Activated CD8-positive, alpha-beta T cell treated with anti-CD3 and anti-CD28 coated beads, Interleukin-2, amount 10 ng/mL, durations not matched to agents 7 days and 5 days (primary cell): ENCODE results near the gene SERPINE1. TPM values are rescaled to one million over a fixed set of nuclear protein-coding genes. Genes with fewer than 3 reads are reported as not detected.
"Not testable (repeated sequence)": the region's sequence is repeated elsewhere in the genome, so short reads cannot be mapped to it uniquely, and the experiment has no call there.

Experiments
- ATAC-seq: fragments of 150-1000 bp; cut with Tn5 transposase; one replicate; pipeline ENCODE4 v1.10.0; 2021; ENCODE audit warnings: moderate library complexity
- CTCF ChIA-PET: fragments of 350-600 bp; sonication (Branson Sonifier 250); formaldehyde crosslinking; loops from one replicate; lab custom pipeline; 2021; ENCODE audit warnings: antibody characterized with exemption; lab: Charles Lee
- POLR2A ChIA-PET: fragments of 350-600 bp; sonication (Branson Sonifier 250); formaldehyde crosslinking; loops from one replicate; lab custom pipeline; 2021; ENCODE audit warnings: antibody characterized with exemption; lab: Charles Lee
- DNase-seq: peaks from one replicate; pipeline ENCODE4 v3.0.0-alpha.2; 2020
- H3K27ac Mint-ChIP-seq: one replicate; pipeline ENCODE4 v1.8.0; 2021; ENCODE audit warnings: mild to moderate bottlenecking, mixed read lengths
- H3K27me3 Mint-ChIP-seq: one replicate; pipeline ENCODE4 v1.8.0; 2021; ENCODE audit warnings: low read depth, mixed read lengths
- H3K36me3 Mint-ChIP-seq: one replicate; pipeline ENCODE4 v1.8.0; 2021; ENCODE audit warnings: low read depth, mixed read lengths
- H3K4me1 Mint-ChIP-seq: one replicate; pipeline ENCODE4 v1.8.0; 2021; ENCODE audit warnings: low read depth, mixed read lengths
- H3K4me3 Mint-ChIP-seq: one replicate; pipeline ENCODE4 v1.8.0; 2021; ENCODE audit warnings: mild to moderate bottlenecking, mixed read lengths
- H3K9me3 Mint-ChIP-seq: one replicate; pipeline ENCODE4 v1.8.0; 2022; ENCODE audit warnings: mixed read lengths; ENCODE audit not compliant: insufficient read depth
- total RNA-seq, 2 experiments: library from RNA; stranded (reverse); gene quantifications; one replicate each; pipeline ENCODE4 v1.2.3, GENCODE V29; 2021

SERPINE1 gene
- total RNA-seq, 2 experiments from 2014 or later: 0.47 to 0.58 TPM

DNA sequence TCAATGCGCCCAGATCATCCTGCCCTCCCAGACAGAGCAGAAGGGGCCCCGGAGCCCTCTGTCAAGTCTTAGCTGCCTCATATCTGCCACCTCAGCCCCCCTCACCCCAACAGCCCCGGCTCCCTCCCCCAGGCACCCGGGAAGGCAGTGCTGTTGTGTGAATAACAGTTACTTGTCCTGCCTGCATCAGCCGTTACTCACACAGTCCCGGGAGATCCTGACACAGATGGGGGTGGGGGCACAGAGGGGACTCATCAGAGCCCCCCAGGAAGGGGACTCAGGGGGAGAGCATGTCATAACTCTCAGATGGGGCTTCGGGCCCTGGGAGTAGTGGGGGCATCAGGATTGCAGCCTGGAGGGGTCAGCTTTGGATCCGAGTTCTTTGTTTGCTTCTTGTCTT, 12.4 kb upstream of the SERPINE1 start:
- no peak overlapping the region for H3K4me3 Mint-ChIP-seq
- no peak for DNase-seq
- peaks cover 1% of the 10 kb centered on the region for H3K27me3 Mint-ChIP-seq
- POLR2A ChIA-PET: no interaction called here
- ATAC-seq: no peak
- CTCF ChIA-PET: interaction anchor here (1.0 kb wide), 1 partner anchor 30 kb away, joined by 3 read pairs; no protein-coding TSS in a partner anchor
- H3K27ac Mint-ChIP-seq: no peak overlapping the region
- no peaks in the 10 kb centered on the region for H3K9me3 Mint-ChIP-seq
- no peaks in the 10 kb centered on the region for H3K4me1 Mint-ChIP-seq
- no peaks in the 10 kb centered on the region for H3K36me3 Mint-ChIP-seq

GRCh38 chr7:101115215-101115614, 11.7 kb upstream of the SERPINE1 start:
- Mint-ChIP-seq H3K4me3 (no peak overlapping the region), H3K36me3 (no peaks in the 10 kb centered on the region), H3K27ac (no peak overlapping the region), H3K4me1 (peaks cover 2% of the 10 kb centered on the region), H3K9me3 (no peaks in the 10 kb centered on the region), H3K27me3 (peaks cover 8% of the 10 kb centered on the region)
- ChIA-PET CTCF (no interaction called here), POLR2A (no interaction called here)
- DNase-seq: no peak
- no peak for ATAC-seq

- Mint-ChIP-seq H3K4me3 (no peak overlapping the region), H3K9me3 (no peaks in the 10 kb centered on the region), H3K4me1 (peaks cover 3% of the 10 kb centered on the region), H3K27me3 (peaks cover 10% of the 10 kb centered on the region), H3K36me3 (no peaks in the 10 kb centered on the region), H3K27ac (no peak overlapping the region)
- POLR2A ChIA-PET: no interaction called here
- CTCF ChIA-PET: interaction anchor here (0.8 kb wide), 1 partner anchor 76 kb away, joined by 3 read pairs; no protein-coding TSS in a partner anchor
- DNase-seq (no peak), ATAC-seq (no peak)
Measured at GRCh38 chr7:101116898-101117297, 10.0 kb upstream of the SERPINE1 start.

GRCh38 chr7:101118856-101119255, 8.0 kb upstream of the SERPINE1 start:
- no peak overlapping the region for H3K27ac Mint-ChIP-seq
- DNase-seq: no peak
- peaks cover 16% of the 10 kb centered on the region for H3K27me3 Mint-ChIP-seq
- CTCF ChIA-PET: interaction anchor here (1.5 to 1.6 kb wide), 2 partner anchors 19 to 73 kb away, joined by 3 to 5 read pairs; no protein-coding TSS in a partner anchor
- no peak for ATAC-seq
- POLR2A ChIA-PET: no interaction called here
- no peaks in the 10 kb centered on the region for H3K36me3 Mint-ChIP-seq
- H3K4me1 Mint-ChIP-seq: peaks cover 19% of the 10 kb centered on the region
- H3K9me3 Mint-ChIP-seq: no peaks in the 10 kb centered on the region
- H3K4me3 Mint-ChIP-seq: no peak overlapping the region

GRCh38 chr7:101119876-101120275, 7.0 kb upstream of the SERPINE1 start:
- Mint-ChIP-seq H3K9me3 (no peaks in the 10 kb centered on the region), H3K4me3 (no peak overlapping the region), H3K4me1 (peaks cover 27% of the 10 kb centered on the region), H3K27me3 (peaks cover 16% of the 10 kb centered on the region), H3K36me3 (no peaks in the 10 kb centered on the region), H3K27ac (no peak overlapping the region)
- POLR2A ChIA-PET: no interaction called here
- no peak for DNase-seq
- CTCF ChIA-PET: interaction anchor here (1.5 to 1.6 kb wide), 2 partner anchors 18 to 72 kb away, joined by 3 to 5 read pairs; no protein-coding TSS in a partner anchor
- no peak for ATAC-seq

DNA sequence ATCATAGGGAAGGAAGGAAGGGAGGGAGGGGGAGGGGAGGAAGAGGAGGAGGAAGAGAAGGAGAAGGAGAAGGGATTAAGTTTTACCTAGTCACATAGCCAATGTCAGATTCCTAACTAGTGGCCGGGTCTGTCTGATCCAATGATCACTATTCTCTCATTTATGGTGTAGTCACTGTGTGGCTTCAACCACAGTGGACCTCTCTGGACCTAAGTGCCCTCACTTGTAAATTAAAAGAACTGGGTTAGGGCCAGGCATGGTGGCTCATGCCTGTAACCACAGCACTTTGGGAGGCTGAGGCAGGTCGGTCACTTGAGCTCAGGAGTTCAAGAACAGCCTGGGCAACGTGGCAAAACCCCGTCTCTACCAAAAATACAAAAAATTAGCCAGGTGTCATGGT, 6.6 kb upstream of the SERPINE1 start:
- Mint-ChIP-seq H3K4me1 (peaks cover 31% of the 10 kb centered on the region), H3K4me3 (no peak overlapping the region), H3K27me3 (peaks cover 16% of the 10 kb centered on the region), H3K27ac (no peak overlapping the region), H3K36me3 (no peaks in the 10 kb centered on the region), H3K9me3 (no peaks in the 10 kb centered on the region)
- CTCF ChIA-PET: interaction anchor here (1.5 to 1.6 kb wide), 2 partner anchors 18 to 72 kb away, joined by 3 to 5 read pairs; no protein-coding TSS in a partner anchor
- DNase-seq (no peak), ATAC-seq (no peak)
- POLR2A ChIA-PET: no interaction called here

DNA sequence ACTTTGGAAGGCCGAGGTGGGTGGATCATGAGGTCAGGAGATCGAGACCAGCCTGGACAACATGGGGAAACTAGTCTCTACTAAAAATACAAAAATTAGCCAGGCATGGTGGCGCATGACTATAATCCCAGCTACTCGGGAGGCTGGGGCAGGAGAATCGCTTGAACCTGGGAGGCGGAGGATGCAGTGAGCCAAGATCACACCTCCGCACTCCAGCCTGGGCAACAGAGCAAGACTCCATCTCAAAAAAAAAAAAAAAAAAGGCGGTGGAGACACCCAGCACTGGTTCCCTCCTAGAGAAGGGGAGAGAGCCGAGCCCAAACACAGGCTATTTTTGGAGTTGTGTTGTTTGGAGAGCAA, 5.3 kb upstream of the SERPINE1 start:
- Mint-ChIP-seq H3K4me1 (peaks cover 43% of the 10 kb centered on the region), H3K27ac (peak overlapping the region; percentile 72), H3K4me3 (peak overlapping the region; percentile 44), H3K27me3 (peaks cover 21% of the 10 kb centered on the region)
- H3K9me3 Mint-ChIP-seq, POLR2A ChIA-PET, DNase-seq, ATAC-seq, H3K36me3 Mint-ChIP-seq: not testable (repeated sequence)
- CTCF ChIA-PET: interaction anchor here (7.2 kb wide), 1 partner anchor 16 kb away, joined by 51 read pairs; no protein-coding TSS in a partner anchor

DNA sequence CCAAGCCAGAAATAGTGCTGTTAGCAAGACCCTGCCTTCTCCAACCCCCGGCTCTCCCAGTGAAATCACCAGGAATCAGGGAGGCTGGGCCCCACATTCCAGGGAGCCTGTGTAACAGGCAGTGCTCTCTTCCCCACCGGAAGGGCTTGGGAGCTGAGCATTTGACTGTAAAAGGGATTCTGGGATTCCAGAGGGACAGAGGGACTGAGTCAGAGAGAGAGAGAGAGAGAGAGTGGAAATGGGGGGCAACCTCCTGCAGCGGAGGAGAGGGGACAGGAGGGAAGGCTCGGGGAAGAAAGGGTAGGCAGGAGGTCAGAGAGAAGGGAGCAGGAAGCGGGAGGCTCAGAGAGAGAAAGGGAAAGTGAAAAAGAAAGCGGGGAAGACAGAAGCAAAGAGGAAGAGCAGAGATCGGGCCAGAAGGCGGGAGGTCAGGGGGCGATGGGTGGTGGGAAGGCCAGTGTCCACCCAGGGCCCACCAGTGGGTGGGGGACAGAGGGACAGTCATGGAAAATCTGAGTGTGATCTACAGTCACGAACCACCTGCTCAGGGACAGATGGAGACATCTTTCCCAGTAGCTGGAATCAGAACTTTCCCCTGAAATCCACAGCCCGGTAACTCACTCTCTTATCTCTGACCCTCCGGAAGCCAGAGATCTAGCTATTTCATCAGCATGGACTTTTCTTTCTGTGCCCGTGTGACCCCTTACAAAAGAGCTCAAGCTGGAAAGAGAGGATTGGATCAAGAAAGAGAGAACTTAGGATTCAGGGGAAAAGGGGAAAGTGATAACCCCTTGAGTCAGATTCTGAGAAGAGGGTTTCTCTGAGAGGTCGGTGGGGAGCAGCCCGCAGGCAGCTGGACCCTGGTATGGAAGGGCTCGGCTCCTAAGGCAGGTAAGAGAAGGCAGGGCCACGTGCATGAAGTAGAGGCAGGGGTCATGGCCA, 4.6 kb upstream of the SERPINE1 start:
- H3K27me3 Mint-ChIP-seq: peaks cover 21% of the 10 kb centered on the region
- H3K4me3 Mint-ChIP-seq: peak overlapping the region; percentile 44
- H3K9me3 Mint-ChIP-seq: no peaks in the 10 kb centered on the region
- DNase-seq (no peak), ATAC-seq (no peak)
- H3K27ac Mint-ChIP-seq: peak overlapping the region; percentile 72
- peaks cover 4% of the 10 kb centered on the region for H3K36me3 Mint-ChIP-seq
- POLR2A ChIA-PET: no interaction called here
- H3K4me1 Mint-ChIP-seq: peaks cover 49% of the 10 kb centered on the region
- CTCF ChIA-PET: interaction anchor here (1.0 to 7.2 kb wide), 7 partner anchors 12 to 270 kb away, joined by 3 to 51 read pairs (median 5); partner anchors contain the start of gene SLC12A9

GRCh38 chr7:101122933-101123702, 3.8 kb upstream of the SERPINE1 start:
- ChIA-PET POLR2A (no interaction called here), CTCF (interaction anchor here (1.0 to 7.2 kb wide), 7 partner anchors 11 to 271 kb away, joined by 3 to 51 read pairs (median 5); partner anchors contain the start of gene SLC12A9)
- ATAC-seq: no peak
- peaks cover 58% of the 10 kb centered on the region for H3K4me1 Mint-ChIP-seq
- no peaks in the 10 kb centered on the region for H3K9me3 Mint-ChIP-seq
- H3K27ac Mint-ChIP-seq: no peak overlapping the region
- peaks cover 23% of the 10 kb centered on the region for H3K27me3 Mint-ChIP-seq
- H3K4me3 Mint-ChIP-seq: peak overlapping the region; percentile 44
- peaks cover 4% of the 10 kb centered on the region for H3K36me3 Mint-ChIP-seq
- no peak for DNase-seq

GRCh38 chr7:101123703-101124068, 3.2 kb upstream of the SERPINE1 start:
- POLR2A ChIA-PET: no interaction called here
- peaks cover 62% of the 10 kb centered on the region for H3K4me1 Mint-ChIP-seq
- peaks cover 4% of the 10 kb centered on the region for H3K36me3 Mint-ChIP-seq
- CTCF ChIA-PET: interaction anchor here (1.0 to 7.2 kb wide), 6 partner anchors 10 to 271 kb away, joined by 3 to 51 read pairs (median 8); partner anchors contain the start of gene SLC12A9
- peaks cover 27% of the 10 kb centered on the region for H3K27me3 Mint-ChIP-seq
- H3K9me3 Mint-ChIP-seq: no peaks in the 10 kb centered on the region
- no peak overlapping the region for H3K27ac Mint-ChIP-seq
- ATAC-seq (no peak), DNase-seq (no peak)
- H3K4me3 Mint-ChIP-seq: no peak overlapping the region

- Mint-ChIP-seq H3K4me1 (peaks cover 62% of the 10 kb centered on the region), H3K27me3 (peaks cover 26% of the 10 kb centered on the region)
- POLR2A ChIA-PET: no interaction called here
Measured at GRCh38 chr7:101124376-101125056, 2.4 kb upstream of the SERPINE1 start.

More at GRCh38 chr7:101124376-101125056, 2.4 kb upstream of the SERPINE1 start:
- peak overlapping the region; percentile 47 for H3K27ac Mint-ChIP-seq
- CTCF ChIA-PET: interaction anchor here (3.3 to 7.2 kb wide), 2 partner anchors 13 to 18 kb away, joined by 29 to 51 read pairs; no protein-coding TSS in a partner anchor
- no peaks in the 10 kb centered on the region for H3K9me3 Mint-ChIP-seq
- ATAC-seq (peak; percentile 27), DNase-seq (peak; percentile 39)
- H3K36me3 Mint-ChIP-seq: peaks cover 4% of the 10 kb centered on the region
- H3K4me3 Mint-ChIP-seq: peak overlapping the region; percentile 46
